ENCODE measurements around the gene PPM1H. TPM values are rescaled to one million over a fixed set of nuclear protein-coding genes. Genes with fewer than 3 reads are reported as not detected.

Gene PPM1H
- polyA plus RNA-seq, 1 experiment: 2.3 TPM

DNA sequence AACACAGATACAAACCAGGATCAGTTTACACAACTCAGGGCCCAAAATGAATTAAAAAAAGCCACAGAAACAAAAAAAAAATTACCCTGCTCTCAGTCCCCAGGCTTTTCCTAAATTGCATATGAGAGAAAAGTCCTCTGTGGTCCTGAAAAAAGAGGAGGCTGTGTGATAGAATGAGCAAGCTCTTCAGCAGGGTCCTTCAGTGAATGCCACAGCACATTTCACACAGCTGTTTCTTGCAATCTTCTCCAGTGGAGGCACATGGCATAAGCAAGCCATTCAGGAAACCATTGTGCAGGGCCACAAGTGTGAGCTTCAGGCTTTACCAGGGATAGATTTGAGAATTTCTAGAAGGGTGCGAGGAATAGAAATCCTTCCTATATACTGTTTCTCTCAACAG, 168.5 kb downstream of the PPM1H start:
- ChIA-PET CTCF (interaction anchor here (1.3 to 1.6 kb wide), 3 partner anchors 9 to 28 kb away, joined by 4 to 5 read pairs (median 4); no protein-coding TSS in a partner anchor), POLR2A (no interaction called here)
- H3K36me3 ChIP-seq (ENCODE audit: control insufficient read depth, insufficient read depth, low read length): no peaks in the 10 kb centered on the region
- H3K4me3 ChIP-seq (ENCODE audit: low read depth, low read length): no peak overlapping the region
- no peaks in the 10 kb centered on the region for H3K27me3 ChIP-seq (ENCODE audit: control insufficient read depth, insufficient read depth, low read length)
- no peak for DNase-seq (ENCODE audit: low read depth)
- TF ChIP-seq, protein P1, sequence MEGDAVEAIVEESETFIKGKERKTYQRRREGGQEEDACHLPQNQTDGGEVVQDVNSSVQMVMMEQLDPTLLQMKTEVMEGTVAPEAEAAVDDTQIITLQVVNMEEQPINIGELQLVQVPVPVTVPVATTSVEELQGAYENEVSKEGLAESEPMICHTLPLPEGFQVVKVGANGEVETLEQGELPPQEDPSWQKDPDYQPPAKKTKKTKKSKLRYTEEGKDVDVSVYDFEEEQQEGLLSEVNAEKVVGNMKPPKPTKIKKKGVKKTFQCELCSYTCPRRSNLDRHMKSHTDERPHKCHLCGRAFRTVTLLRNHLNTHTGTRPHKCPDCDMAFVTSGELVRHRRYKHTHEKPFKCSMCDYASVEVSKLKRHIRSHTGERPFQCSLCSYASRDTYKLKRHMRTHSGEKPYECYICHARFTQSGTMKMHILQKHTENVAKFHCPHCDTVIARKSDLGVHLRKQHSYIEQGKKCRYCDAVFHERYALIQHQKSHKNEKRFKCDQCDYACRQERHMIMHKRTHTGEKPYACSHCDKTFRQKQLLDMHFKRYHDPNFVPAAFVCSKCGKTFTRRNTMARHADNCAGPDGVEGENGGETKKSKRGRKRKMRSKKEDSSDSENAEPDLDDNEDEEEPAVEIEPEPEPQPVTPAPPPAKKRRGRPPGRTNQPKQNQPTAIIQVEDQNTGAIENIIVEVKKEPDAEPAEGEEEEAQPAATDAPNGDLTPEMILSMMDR (IDR thresholded peaks at IDR 0.05; ENCODE audit: insufficient read depth, low read depth, low read length): no peak

DNA sequence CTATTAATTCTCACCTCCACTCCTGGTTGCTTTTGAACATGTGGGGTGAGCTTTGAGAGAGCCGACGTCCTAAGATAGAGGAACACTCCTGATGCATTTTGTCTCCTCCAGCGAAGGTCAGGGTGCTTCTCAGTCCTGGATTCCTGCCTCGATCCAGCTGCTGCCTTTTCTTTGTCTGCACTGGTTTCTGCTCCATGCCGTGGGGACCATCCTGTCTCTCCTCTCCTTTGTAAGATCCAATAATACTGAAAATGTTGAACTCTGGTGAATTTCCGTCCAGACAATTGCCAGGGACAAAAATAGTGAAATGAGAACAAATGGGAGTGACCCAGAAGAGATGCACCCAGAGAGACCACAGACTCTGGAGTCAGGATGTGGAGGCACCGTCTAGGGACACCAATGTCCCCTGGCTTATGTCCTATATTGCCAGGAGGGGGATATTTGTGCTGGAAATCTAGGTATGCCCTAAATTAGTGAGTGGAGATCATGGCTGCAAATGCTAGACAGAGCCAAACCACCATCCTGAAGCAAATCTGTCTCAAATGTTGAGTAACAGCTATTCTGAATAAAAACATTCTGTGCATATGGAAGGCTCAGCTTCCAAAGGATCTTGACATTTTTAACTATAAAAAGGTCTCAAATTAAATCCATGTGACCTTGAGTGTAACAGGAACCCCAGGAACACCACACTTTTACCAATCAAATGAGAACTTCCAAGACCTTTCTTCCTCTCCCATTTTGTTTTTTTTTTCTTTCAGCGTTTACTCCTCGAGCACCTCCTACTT, 170.9 kb downstream of the PPM1H start:
- ChIA-PET CTCF (interaction anchor here (0.6 to 1.4 kb wide), 2 partner anchors 48 to 147 kb away, joined by 4 read pairs; no protein-coding TSS in a partner anchor), POLR2A (no interaction called here)
- Histone ChIP-seq H3K4me3 (ENCODE audit: low read depth, low read length) (no peak overlapping the region), H3K36me3 (ENCODE audit: control insufficient read depth, insufficient read depth, low read length) (no peaks in the 10 kb centered on the region), H3K27me3 (ENCODE audit: control insufficient read depth, insufficient read depth, low read length) (no peaks in the 10 kb centered on the region)
- DNase-seq (ENCODE audit: low read depth): no peak
- TF ChIP-seq, protein P1 (IDR thresholded peaks at IDR 0.05; ENCODE audit: insufficient read depth, low read depth, low read length): no peak

DNA sequence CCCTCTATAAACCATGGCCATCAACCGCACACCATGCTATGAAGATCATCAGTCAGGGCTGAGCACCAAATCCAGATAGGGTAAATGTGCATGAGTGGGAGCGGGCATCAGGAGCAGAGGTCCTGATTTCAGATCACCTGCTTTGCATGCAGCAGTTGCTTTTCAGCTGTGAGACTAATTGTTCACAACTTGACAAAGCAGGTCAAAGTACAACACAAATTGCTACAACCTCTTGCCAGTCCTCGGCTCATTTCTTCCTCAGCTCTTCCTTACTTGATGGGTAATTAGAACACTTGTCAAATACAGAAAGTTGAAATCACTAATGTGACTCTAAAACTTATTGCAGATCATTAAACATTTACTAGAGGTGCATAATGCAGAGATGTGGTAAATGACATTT, 171.6 kb downstream of the PPM1H start:
- no peak for DNase-seq (ENCODE audit: low read depth)
- CTCF ChIA-PET: interaction anchor here (0.8 to 1.4 kb wide), 2 partner anchors 47 to 68 kb away, joined by 3 to 4 read pairs; no protein-coding TSS in a partner anchor
- Histone ChIP-seq H3K27me3 (ENCODE audit: control insufficient read depth, insufficient read depth, low read length) (no peaks in the 10 kb centered on the region), H3K36me3 (ENCODE audit: control insufficient read depth, insufficient read depth, low read length) (no peaks in the 10 kb centered on the region), H3K4me3 (ENCODE audit: low read depth, low read length) (no peak overlapping the region)
- POLR2A ChIA-PET: no interaction called here
- TF ChIP-seq, protein P1 (IDR thresholded peaks at IDR 0.05; ENCODE audit: insufficient read depth, low read depth, low read length): no peak

DNA sequence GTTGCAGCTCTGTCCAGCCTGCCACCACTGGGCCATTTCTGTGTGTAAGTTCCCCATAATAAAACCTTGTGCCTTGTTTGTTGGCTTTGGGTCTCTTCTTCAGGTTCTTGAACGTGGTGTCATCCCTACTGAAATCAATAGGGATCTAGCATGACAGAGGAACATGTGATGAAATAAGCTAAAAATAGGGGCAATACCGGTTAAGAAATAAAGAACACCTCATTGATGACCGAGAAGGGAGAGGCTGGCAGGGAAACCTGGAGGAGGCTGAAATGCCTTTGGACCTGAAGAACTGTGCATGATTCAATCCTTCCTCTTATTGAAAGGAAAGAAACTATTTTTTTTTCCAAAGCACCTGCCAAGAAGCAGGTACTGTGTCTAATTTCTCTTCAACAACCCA, 172.3 kb downstream of the PPM1H start:
- Histone ChIP-seq H3K36me3 (ENCODE audit: control insufficient read depth, insufficient read depth, low read length) (no peaks in the 10 kb centered on the region), H3K27me3 (ENCODE audit: control insufficient read depth, insufficient read depth, low read length) (no peaks in the 10 kb centered on the region), H3K4me3 (ENCODE audit: low read depth, low read length) (no peak overlapping the region)
- no peak for DNase-seq (ENCODE audit: low read depth)
- TF ChIP-seq, protein P1 (IDR thresholded peaks at IDR 0.05; ENCODE audit: insufficient read depth, low read depth, low read length): no peak
- ChIA-PET POLR2A (no interaction called here), CTCF (interaction anchor here (0.7 to 0.8 kb wide), 2 partner anchors 17 to 68 kb away, joined by 3 read pairs; no protein-coding TSS in a partner anchor)

DNA sequence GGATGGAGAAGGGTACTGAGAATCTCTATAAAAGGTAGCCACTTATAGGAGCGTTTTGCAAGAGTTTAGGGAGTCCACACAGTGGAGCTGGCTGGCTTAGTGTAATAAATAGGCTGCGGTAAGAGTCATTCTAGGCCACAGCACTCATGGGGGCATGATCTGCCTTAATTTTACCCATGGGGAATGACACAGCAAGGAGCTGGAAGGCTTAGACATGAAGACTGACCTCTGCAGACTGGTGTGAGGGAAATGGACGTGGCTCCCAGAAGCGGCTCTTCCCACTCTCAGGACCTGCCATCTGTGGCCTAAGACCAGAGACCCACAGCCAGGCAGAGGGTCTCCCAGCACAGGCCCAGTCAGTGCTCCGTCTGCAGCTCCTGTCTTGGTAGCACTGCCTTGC, 173.3 kb downstream of the PPM1H start:
- TF ChIP-seq, protein P1 (IDR thresholded peaks at IDR 0.05; ENCODE audit: insufficient read depth, low read depth, low read length): no peak
- no peak for DNase-seq (ENCODE audit: low read depth)
- H3K27me3 ChIP-seq (ENCODE audit: control insufficient read depth, insufficient read depth, low read length): no peaks in the 10 kb centered on the region
- POLR2A ChIA-PET: no interaction called here
- H3K4me3 ChIP-seq (ENCODE audit: low read depth, low read length): no peak overlapping the region
- H3K36me3 ChIP-seq (ENCODE audit: control insufficient read depth, insufficient read depth, low read length): no peaks in the 10 kb centered on the region
- CTCF ChIA-PET: no interaction called here

Measured in BJ (cell line).